NCI-H345 treated with DMSO at 0.1 percent for 48 hours (cell line): ENCODE data around the gene NEDD4L.
"Not testable (repeated sequence)": the region's sequence is repeated elsewhere in the genome, so short reads cannot be mapped to it uniquely, and the experiment has no call there.

ENCODE experiments used
- DNase-seq: peaks from one replicate; lab custom pipeline; 2025; ENCODE audit not compliant: unreplicated experiment; lab: John Stamatoyannopoulos, UW

NEDD4L gene

DNA sequence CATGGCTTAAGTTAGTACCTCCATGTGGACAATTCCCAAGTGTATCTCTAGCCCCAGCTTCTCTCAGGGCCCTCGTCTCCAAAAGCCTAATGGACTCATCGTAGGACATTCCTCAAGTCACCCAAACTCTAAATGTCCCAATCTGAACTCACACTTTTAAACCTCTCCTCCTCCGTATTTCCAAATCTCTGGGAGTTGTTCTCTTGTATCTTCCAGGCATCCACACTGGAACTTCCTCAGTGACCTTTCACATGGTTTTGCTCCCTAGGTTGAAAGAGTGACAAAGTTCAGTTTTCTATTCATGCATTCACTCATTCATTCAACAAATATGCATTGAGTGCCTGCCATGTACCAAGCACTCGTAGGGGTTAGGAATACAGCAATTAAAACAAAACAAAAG is 364.6 kb downstream of the NEDD4L start:
- no peak for DNase-seq

DNA sequence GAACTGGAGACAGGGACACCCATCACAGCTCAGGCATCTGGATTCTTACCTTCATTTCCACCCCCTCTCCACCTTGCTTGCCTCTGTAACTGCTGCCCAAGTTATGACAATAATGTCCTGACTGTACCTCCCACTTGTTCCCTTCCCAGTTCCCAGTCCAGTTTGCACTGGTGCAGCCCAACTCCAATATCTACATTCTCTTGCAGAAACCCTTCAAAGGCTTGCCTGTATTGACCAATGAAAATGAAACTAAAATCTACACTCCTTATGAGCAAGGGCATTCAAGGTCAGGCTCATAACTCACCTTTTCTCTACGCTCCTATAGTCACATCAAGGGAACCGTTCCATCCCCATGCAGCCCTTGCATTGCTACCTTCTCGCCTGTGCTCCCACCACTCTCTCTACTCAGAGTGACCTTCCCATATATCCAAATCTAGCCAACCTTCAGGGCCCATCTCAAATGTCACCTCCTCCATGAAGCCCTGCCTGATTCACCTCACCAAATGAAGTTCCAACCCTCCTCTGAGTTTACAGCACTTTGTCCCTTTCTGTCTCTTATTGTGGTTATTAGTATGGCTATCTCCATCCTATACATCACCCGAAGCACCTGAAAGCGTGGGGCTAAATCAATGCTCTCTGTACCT is 365.9 kb downstream of the NEDD4L start:
- DNase-seq, result no peak

DNA sequence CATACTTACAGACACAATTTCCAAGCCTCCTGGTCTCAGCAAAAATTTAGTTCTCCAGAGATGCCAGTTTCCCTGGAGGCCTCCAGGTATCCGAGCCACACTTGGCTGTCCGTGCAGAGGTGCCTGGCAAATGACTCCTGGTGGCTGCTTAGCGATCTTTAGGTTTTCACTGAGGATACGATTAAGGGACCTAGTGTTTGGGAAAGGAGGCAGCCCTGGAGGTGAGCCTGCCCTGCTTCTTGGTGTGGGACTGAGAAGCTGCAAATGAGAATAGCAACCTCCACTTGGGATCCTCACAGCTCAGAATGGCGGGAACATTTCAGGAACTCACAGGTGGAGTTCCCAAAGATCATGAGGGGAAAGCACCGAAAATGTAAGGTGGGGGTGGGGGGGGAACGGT is 367.3 kb downstream of the NEDD4L start:
- no peak for DNase-seq

DNA sequence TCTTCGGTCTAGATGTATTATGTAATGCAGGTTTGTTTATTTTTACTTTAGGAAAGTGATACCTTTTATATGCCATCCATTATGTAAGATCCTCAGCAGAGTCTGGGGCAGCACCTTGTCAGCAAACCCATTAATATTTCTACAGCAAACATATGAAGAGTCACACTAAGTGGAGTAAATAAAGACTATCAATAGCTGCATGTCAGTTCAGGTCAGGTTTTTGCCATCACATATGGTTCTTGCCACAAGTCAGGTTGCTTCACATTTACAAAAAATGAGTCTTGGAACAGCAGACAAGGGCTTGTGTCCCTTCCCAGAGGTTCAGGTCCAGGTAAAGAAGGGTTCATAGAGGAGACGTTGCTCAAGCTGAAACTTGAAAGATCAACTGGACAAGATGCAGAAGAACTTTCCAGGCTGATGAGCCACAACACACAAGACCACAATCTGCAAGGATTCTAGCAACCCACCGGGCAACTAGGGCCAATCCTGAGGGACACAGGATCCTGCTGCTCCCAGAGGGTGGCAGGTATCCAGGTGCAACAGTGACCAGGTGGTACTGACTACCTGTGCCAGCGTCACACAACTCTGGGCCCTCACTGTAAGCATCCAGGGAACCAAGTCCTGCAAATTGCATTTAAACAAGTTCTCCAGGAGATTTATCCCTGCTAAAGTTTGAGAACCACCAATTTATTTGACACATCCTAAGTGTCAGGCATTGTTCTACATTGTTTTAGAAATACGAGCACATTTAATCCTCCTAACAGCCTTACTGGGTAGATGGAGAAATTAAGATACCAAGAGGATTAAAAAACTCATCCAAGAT is 369.0 kb downstream of the NEDD4L start:
- no peak for DNase-seq

DNA sequence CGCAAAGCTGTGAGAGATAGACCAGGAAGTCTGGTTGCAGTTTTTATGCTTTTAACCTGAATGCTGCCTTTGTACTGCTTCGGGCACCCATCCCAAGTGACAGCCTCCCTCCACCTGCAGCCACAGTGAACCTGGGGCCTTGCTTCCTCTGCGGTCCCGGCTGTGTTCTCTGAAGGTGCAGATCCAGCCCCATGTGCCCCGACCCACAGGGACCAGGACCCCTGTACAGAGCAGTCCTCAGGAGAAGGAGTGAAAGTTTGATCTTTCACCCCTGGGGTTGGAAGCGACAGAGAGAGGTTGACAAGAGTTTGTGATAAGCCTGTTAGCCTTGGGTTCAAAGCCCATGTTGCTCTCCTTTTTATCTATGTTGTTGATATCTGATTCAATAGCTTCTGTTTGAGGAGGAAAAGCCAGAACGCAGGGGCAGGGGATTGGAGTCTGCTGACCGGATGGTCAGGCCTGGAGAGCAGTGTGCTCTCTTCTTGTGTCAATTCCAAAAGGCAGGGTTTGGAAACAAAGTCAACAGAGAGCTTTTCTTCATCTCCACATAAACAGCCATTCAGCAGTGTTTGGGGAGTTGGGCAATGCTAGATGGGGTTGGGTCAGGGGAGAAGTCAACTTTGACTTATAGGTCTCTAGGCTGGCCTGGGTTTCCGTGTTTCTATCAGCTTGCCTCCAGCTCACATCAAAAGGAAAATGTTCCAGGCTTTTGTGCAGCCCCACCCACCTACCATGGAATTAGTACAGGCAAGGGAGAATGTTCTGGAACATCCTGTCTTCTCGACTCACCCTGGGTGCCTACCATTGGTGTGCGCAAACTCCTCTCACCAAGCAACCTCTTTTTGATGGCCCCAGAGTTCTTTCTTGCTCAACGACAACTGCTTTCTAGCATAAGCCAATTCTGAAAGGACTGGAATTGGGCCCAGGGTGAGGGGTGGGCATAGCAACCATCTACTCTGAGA is 369.9 kb downstream of the NEDD4L start:
- DNase-seq, result no peak

DNA sequence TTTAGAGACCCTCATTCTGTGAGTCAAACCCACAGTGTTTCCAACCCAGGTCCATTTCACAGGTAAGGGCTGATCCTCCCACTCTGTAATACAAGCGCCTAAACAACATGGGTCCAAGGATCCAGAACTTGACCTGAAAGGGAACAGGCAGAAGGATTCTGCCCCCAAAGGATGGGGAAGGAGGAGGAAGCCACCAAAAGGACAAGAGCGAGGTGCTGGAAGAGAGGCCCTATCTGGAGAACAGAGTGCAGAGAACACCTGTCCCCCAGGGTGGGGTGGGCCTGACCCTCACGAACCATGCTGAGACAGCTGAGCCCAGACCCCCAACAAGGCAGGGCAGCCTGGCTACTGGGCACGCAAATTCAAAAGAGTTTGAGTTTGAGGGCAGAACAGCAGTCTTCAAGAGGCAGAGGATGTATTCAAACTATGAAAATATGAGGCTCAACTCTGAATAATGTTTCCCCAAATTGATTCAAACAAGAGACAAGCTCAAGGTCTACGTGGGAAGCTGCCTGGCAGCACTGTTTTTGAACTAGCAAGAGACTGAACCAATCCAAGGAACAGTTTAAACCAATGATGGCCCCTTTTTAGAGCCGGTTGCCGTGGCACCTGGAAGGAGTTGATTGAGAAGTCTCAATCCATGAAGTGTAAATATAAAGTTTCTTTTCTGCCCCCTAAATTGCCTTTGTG is 372.1 kb downstream of the NEDD4L start:
- no peak for DNase-seq

DNA sequence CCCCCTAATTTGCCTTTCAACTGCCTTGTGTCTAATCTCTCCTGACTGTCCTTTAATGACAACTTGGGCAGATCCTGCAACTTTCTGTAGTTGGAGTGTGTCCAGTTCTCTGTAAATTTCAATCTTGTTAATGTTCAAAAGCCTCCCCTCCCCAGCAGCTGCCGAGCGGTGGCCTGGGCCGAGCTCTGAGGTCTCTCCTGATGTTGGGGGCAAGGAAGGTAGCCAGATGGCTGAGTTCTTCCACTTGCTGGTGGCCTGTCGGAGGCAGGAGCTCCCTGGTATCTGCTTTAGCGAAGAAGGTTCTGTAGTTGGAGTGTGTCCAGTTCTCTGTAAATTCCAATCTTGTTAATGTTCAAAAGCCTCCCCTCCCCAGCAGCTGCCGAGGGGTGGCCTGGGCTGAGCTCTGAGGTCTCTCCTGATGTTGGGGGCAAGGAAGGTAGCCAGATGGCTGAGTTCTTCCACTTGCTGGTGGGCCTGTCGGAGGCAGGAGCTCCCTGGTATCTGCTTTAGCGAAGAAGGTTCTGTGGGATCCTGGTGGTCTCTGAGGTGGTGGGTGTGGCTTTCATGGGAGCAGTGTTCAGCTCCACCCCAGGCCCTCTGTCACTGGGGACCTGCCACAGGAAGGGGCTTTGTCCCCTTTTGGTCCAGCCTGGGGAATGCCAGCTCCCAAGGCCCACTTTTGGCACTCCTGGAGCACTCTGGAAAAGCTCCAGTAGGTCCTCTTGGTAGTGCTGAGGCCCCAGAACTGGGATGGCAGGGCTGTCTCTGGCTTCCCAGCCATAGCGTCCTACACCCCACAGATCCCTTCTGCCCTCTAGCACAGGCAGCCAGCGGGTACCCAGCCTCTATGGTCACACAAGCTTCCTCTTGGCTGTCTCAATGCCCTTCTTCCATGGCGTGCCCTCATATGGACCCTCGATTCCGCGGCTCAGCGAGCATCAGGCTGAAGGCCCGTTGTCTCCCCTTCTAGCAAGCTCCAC is 373.0 kb downstream of the NEDD4L start:
- no peak for DNase-seq

DNA sequence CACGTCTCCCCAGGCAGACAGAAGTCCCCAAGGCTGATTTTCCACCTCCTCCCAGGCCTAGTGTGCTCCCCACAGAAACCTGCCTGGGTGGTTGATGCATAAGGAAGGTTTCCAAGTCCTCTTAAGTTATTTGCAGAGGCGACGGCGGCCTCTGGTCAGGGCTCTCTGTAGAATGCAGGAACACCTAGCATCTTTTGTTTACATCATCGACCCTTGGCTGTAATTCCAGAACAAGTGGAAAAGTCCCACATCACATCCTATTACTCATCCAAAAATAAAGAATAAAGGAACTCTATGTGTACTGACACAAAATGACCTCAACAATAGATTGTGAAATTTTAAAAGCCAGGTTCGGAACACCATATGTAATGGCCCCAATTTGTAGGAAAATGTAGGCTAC is 373.7 kb downstream of the NEDD4L start:
- no peak for DNase-seq

DNA sequence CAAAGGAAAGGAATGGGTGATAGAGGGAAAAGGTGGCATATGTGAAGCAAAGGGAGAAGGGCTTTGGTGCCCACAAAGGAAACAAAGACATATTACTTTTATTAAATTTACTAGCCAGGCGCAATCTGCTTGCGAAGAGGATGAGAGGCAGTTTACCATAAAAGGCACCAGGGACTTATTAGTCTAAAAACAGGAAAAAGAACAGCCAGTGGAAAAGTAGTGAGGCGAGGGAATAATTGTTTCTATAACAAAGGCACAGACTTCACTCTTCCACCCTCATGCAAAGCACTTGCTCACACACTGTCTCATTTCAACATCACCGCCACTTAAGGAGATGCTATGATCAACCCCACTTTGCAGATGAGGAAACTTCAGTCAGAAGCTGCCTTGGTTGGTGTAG is 374.3 kb downstream of the NEDD4L start:
- DNase-seq, result no peak

DNA sequence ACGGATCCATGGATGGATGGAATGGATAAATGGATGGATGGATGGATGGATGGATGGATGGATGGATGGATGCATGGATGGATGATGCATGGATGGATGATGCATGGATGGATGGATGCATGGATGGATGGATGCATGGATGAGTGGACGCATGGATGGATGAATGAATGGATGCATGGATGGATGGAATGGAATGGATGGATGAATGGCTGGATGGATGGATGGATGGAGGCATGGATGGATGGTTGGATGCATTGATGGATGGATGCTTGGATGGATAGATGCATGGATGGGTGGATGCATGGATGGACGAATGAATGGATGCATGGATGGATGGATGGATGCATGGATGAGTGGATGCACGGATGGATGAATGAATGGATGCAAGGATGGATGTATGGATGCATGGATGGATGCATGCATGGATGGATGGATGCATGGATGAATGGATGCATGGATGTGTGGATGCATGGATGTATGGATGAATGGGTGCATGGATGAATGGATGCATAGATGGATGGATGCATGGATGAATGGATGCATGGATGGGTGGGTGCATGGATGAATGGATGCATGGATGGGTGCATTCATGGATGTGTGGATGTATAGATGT is 375.7 kb downstream of the NEDD4L start:
- no peak for DNase-seq

DNA sequence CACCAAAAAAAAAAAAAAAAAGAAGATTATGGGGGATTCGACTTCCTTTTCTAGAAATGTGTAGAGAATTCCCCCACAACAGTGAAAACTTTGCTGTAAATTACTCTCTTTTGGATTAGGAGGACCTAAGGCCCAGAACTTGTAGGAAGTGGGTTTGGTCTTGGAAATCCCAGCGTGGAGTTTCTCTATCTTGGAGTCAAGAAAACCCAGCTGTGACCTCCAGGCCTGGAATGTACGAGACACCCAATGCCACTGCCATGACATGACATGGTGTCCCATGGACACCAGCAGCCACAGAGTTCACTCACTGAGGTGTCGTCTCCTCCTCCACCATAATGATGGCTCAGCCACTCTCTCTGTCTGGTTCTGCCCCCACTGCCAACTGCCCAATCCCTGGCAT is 382.6 kb downstream of the NEDD4L start:
- DNase-seq, result no peak

DNA sequence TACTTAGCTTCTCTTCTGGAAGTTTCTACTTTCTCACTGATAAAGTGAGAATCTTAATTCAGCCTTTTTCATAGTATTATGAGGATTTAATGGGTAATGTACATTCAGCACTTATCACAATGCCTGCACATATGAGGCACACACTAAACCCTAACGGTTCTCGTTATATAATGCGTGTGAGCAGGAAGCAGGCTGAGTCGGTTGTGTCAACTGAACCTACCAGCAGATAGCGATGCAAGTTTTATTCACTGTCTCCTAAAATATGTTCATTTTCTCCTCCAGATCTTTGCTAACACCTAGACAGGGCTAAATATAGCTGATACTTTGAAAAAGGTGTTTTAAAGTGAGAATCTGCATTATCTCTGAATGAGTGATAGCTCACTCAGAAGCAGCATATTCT is 383.3 kb downstream of the NEDD4L start:
- no peak for DNase-seq

DNA sequence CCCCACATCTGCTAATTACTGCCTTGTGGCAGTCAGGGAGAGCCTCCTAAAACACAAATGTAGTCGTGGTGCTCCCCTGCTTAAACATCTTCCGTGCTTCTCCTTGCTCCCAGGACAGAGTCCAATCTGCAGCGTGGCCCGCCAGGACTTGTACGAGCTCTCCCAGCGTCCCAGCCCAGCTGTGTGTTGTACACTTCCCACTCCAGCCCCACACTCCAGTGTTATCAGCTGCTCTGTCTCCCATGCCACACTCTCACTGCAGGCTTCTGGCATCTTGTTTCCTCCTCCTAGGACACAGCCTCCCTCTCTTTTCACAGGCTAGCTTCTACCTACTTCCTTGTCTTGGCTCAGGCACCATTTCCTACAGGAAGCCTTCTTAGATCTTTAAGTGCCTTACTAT is 385.4 kb downstream of the NEDD4L start:
- no peak for DNase-seq

DNA sequence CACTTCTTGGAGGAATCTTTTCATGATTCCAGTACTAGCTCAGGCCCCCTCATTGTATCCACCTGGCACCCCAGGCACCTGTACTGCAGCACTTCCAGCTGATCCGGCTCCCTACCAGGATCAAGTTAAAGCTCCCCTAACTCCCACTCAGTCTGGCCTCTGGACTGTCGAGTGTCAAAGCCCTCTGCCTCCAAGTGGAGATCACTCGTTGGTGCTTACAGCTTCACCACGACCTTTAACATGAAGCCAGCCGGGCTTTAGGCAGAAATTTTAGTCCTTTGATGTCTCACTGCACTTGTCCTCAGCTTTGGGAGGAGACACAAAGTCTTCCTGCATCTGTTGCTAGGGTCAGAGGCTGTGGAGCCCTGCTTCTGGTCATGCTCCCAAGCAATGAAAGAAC is 387.2 kb downstream of the NEDD4L start:
- no peak for DNase-seq

DNA sequence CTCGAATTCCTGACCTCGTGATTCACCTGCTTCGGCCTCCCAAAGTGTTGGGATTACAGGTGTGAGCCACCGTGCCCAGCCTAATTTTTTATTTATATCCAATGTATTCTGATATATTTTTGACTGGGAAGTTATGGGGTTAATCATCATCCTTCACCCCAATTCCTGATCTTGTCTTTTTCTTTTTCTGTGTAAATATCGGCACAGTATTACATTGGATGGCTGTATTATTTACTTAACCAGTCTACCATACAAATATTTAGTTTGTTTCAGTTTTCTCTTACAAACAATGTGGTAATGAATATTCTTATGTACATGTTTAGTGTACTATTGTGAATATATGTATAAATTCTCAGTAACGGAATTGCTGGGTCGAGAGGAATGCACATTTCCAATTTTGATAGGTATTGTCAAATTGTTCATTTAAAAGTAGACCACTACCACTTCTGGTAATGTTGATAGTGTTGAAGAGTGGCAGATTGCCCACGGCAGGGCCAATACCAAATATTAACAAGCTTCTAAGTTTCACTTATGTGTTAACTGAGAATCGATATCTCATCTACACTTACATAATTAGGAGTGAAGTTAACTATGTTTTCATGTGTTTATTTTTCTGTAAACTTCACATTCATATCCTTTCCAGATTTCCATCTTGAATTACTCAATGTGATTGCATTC is 388.2 kb downstream of the NEDD4L start:
- DNase-seq, result no peak

DNA sequence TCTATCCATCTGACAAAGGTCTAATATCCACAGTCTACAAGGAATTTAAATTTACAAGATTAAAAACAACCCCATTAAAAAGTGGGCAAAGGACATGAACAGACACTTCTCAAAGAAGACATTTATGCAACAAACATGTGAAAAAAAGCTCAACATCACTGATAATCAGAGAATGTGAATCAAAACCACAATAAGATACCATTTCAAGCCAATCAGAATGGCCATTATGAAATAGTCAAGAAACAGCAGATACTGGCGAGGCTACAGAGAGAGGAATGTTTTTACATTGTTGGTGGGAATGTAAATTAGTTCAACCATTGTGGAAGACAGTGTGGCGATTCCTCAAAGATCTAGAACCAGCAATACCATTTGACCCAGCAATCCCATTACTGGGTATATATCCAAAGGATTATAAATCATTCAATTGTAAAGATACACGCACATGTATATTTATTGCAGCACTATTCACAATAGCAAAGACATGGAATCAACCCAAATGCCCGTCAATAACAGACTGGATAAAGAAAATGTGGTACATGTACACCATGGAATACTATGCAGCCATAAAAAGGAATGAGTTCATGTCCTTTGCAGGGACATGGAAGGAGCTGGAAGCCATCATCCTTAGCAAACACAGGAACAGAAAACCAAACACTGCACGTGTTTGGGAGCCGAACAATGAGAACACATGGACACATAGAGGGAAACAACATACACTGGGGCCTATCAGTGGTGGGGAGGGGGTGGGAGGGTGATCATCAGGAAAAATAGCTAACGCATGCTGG is 391.4 kb downstream of the NEDD4L start:
- DNase-seq, result not testable (repeated sequence)

DNA sequence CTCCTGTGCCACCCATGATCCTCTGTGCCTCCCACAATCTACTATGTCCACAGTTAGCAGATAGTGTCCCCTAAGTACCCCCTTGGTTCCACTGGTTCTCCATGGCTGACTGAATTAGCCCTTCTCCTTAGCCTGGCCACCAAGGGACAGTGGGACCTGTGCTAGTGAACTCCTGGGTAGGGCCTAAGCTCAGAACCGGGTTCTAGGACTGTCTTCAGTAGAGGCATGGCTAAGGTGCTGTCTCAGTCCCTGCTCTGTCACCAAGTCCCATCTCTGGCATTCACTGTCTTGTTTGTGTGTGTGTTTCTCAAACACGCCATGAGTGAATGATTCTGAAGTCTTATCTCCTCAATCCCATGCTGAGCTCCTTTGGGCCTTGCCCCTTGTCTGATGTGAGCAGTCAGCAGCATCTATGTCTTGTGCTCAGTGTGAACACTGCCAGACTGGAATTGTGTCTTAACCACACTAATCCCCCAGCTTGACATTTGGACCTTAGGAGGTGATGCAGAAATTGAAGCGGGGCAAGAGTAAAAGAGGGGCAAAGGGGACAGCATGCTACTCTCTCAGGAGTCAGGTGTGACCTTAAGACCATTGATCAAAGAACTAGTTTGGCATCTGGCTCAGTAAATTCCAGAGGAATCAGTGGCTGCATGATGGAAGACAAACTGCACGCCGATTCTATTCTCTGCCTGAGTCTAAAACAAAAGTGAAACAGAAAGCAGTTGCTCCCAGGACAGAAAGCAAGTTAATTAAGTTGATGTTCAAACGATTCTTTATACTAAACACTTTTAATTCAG is 394.3 kb downstream of the NEDD4L start:
- no peak for DNase-seq
